Transverse colon (tissue), 3 donors: ENCODE results near the gene AIFM1.

ENCODE experiments used
- EP300 ChIP-seq: sonication (generic); formaldehyde crosslinking; IDR thresholded peaks from one replicate; pipeline ENCODE4 v1.6.1; 2017; ENCODE audit warnings: antibody characterized with exemption, low read depth
- POLR2A ChIP-seq: fragments of 450-650 bp; IDR thresholded peaks from one replicate; pipeline ENCODE4 v1.6.1; 2016; ENCODE audit warnings: antibody characterized with exemption, mild to moderate bottlenecking, moderate library complexity
- TF ChIP-seq, protein P1 (sequence below), 5 experiments: fragments of 200-600 bp in 3 of 5; fragments of 450-650 bp in 2 of 5; sonication (generic) in 3 of 5; IDR thresholded peaks; 1 replicate in 2 of 5; 2 replicates in 3 of 5; pipeline ENCODE4 v1.5.1; 2016 to 2017; ENCODE audit warnings: antibody characterized with exemption in 5 of 5, inconsistent platforms in 3 of 5, mild to moderate bottlenecking in 2 of 5, moderate library complexity in 1 of 5

GRCh38 chrX:130184857-130185256 lies 19.2 kb upstream of the AIFM1 start:
- TF ChIP-seq, protein P1, sequence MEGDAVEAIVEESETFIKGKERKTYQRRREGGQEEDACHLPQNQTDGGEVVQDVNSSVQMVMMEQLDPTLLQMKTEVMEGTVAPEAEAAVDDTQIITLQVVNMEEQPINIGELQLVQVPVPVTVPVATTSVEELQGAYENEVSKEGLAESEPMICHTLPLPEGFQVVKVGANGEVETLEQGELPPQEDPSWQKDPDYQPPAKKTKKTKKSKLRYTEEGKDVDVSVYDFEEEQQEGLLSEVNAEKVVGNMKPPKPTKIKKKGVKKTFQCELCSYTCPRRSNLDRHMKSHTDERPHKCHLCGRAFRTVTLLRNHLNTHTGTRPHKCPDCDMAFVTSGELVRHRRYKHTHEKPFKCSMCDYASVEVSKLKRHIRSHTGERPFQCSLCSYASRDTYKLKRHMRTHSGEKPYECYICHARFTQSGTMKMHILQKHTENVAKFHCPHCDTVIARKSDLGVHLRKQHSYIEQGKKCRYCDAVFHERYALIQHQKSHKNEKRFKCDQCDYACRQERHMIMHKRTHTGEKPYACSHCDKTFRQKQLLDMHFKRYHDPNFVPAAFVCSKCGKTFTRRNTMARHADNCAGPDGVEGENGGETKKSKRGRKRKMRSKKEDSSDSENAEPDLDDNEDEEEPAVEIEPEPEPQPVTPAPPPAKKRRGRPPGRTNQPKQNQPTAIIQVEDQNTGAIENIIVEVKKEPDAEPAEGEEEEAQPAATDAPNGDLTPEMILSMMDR (IDR thresholded peaks at IDR 0.05) = no peak
- no peak for TF ChIP-seq EP300
- TF ChIP-seq POLR2A = no peak
